ENCODE measurements around the gene DMWD. TPM values are rescaled to one million over a fixed set of nuclear protein-coding genes. Genes with fewer than 3 reads are reported as not detected.

The DMWD gene
- total RNA-seq, 1 experiment from 2014 or later: 76.9 TPM

GRCh38 chr19:45764945-45765701 is 27.5 kb downstream of the DMWD start:
- TSS peak; percentile 18 for BruUV-seq (replicated peaks)
- peak overlapping the region; percentile 50 for H3K27ac Mint-ChIP-seq (ENCODE audit: unreplicated experiment)

GRCh38 chr19:45764475-45764874 is 28.2 kb downstream of the DMWD start:
- no peak for DNase-seq
- peaks cover 1% of the 10 kb centered on the region for H3K4me1 Mint-ChIP-seq (ENCODE audit: low read depth, unreplicated experiment)
- H3K9me3 Mint-ChIP-seq (ENCODE audit: low read depth, unreplicated experiment): no peaks in the 10 kb centered on the region
- H3K27ac Mint-ChIP-seq (ENCODE audit: unreplicated experiment): no peak overlapping the region
- no peaks in the 10 kb centered on the region for H3K27me3 Mint-ChIP-seq (ENCODE audit: unreplicated experiment)
- no peak for TF ChIP-seq CTCF (IDR thresholded peaks at IDR 0.05; ENCODE audit: unreplicated experiment)
- peaks cover 39% of the 10 kb centered on the region for H3K36me3 Mint-ChIP-seq (ENCODE audit: insufficient read depth, unreplicated experiment)
- intact Hi-C loops (cut with micrococcal nuclease; ENCODE audit: unreplicated experiment): no loop called here
- no TSS peak for BruUV-seq (replicated peaks)
- CTCF ChIA-PET: interaction anchor here (0.5 kb wide), 1 partner anchor 50 kb away, joined by 3 read pairs; no protein-coding TSS in a partner anchor
- H3K4me3 Mint-ChIP-seq (ENCODE audit: low read depth, unreplicated experiment): no peak overlapping the region

More at GRCh38 chr19:45764945-45765701, 27.5 kb downstream of the DMWD start:
- H3K4me1 Mint-ChIP-seq (ENCODE audit: low read depth, unreplicated experiment): peaks cover 8% of the 10 kb centered on the region
- no peak for TF ChIP-seq CTCF (IDR thresholded peaks at IDR 0.05; ENCODE audit: unreplicated experiment)
- intact Hi-C loops (cut with micrococcal nuclease; ENCODE audit: unreplicated experiment): loop anchor here (5.0 kb wide), 1 partner anchor 48 kb away; no protein-coding TSS in a partner anchor
- no peak for DNase-seq
- CTCF ChIA-PET: interaction anchor here (0.5 kb wide), 1 partner anchor 49 kb away, joined by 3 read pairs; no protein-coding TSS in a partner anchor
- H3K36me3 Mint-ChIP-seq (ENCODE audit: insufficient read depth, unreplicated experiment): peaks cover 45% of the 10 kb centered on the region
- peak overlapping the region; percentile 84 for H3K4me3 Mint-ChIP-seq (ENCODE audit: low read depth, unreplicated experiment)
- no peaks in the 10 kb centered on the region for H3K27me3 Mint-ChIP-seq (ENCODE audit: unreplicated experiment)
- no peaks in the 10 kb centered on the region for H3K9me3 Mint-ChIP-seq (ENCODE audit: low read depth, unreplicated experiment)

- H3K4me3 Mint-ChIP-seq (ENCODE audit: low read depth, unreplicated experiment): no peak overlapping the region
- no peaks in the 10 kb centered on the region for H3K9me3 Mint-ChIP-seq (ENCODE audit: low read depth, unreplicated experiment)
- no peak for DNase-seq
- peaks cover 4% of the 10 kb centered on the region for H3K27me3 Mint-ChIP-seq (ENCODE audit: unreplicated experiment)
- H3K36me3 Mint-ChIP-seq (ENCODE audit: insufficient read depth, unreplicated experiment): peaks cover 32% of the 10 kb centered on the region
- BruUV-seq (replicated peaks): no TSS peak
- CTCF ChIA-PET: interaction anchor here (0.6 kb wide), 1 partner anchor 33 kb away, joined by 5 read pairs; the partner anchor contains the start of gene FBXO46
- intact Hi-C loops (cut with micrococcal nuclease; ENCODE audit: unreplicated experiment): no loop called here
- no peak for TF ChIP-seq CTCF (IDR thresholded peaks at IDR 0.05; ENCODE audit: unreplicated experiment)
- no peak overlapping the region for H3K27ac Mint-ChIP-seq (ENCODE audit: unreplicated experiment)
- no peaks in the 10 kb centered on the region for H3K4me1 Mint-ChIP-seq (ENCODE audit: low read depth, unreplicated experiment)
Measured at GRCh38 chr19:45763691-45764294, 28.9 kb downstream of the DMWD start.

GRCh38 chr19:45762870-45763631 is 29.6 kb downstream of the DMWD start:
- TF ChIP-seq CTCF (IDR thresholded peaks at IDR 0.05; ENCODE audit: unreplicated experiment): no peak
- intact Hi-C loops (cut with micrococcal nuclease; ENCODE audit: unreplicated experiment): no loop called here
- H3K27ac Mint-ChIP-seq (ENCODE audit: unreplicated experiment): no peak overlapping the region
- H3K27me3 Mint-ChIP-seq (ENCODE audit: unreplicated experiment): peaks cover 12% of the 10 kb centered on the region
- DNase-seq: no peak
- no TSS peak for BruUV-seq (replicated peaks)
- no peaks in the 10 kb centered on the region for H3K4me1 Mint-ChIP-seq (ENCODE audit: low read depth, unreplicated experiment)
- no peaks in the 10 kb centered on the region for H3K9me3 Mint-ChIP-seq (ENCODE audit: low read depth, unreplicated experiment)
- H3K4me3 Mint-ChIP-seq (ENCODE audit: low read depth, unreplicated experiment): no peak overlapping the region
- CTCF ChIA-PET: interaction anchor here (0.6 to 1.3 kb wide), 3 partner anchors 32 to 71 kb away, joined by 3 to 5 read pairs (median 3); partner anchors contain the start of genes FBXO46, QPCTL and SNRPD2
- H3K36me3 Mint-ChIP-seq (ENCODE audit: insufficient read depth, unreplicated experiment): peaks cover 24% of the 10 kb centered on the region

Measured in Calu3 (cell line).